H9 (cell line): ENCODE measurements around the gene NAPSA. TPM values are rescaled to one million over a fixed set of nuclear protein-coding genes. Genes with fewer than 3 reads are reported as not detected.

Experiments
- DNase-seq: peaks from one replicate; pipeline ENCODE4 v3.0.0-alpha.2; 2017
- H2AFZ ChIP-seq: one replicate; pipeline ENCODE4 v1.6.1; 2013; ENCODE audit warnings: mild to moderate bottlenecking, low read length, control low read depth, moderate library complexity
- H2AK5ac ChIP-seq: 2 replicates; pipeline ENCODE4 v1.6.1; 2013; ENCODE audit warnings: low read length, control low read depth, mixed read lengths; ENCODE audit not compliant: insufficient read length
- H2BK120ac ChIP-seq: one replicate; pipeline ENCODE4 v1.6.1; 2013; ENCODE audit warnings: low read depth, mild to moderate bottlenecking, low read length, control low read depth, inconsistent platforms; ENCODE audit not compliant: poor library complexity, severe bottlenecking
- H2BK12ac ChIP-seq: 2 replicates; pipeline ENCODE4 v1.6.1; 2013; ENCODE audit warnings: low read length, control low read depth, mixed read lengths, low read depth; ENCODE audit not compliant: insufficient read length
- H2BK15ac ChIP-seq: 2 replicates; pipeline ENCODE4 v1.6.1; 2013; ENCODE audit warnings: low read depth, low read length, control low read depth
- H2BK20ac ChIP-seq: one replicate; pipeline ENCODE4 v1.6.1; 2013; ENCODE audit warnings: low read depth, mild to moderate bottlenecking, low read length, control low read depth, inconsistent platforms; ENCODE audit not compliant: poor library complexity, severe bottlenecking
- H2BK5ac ChIP-seq: 2 replicates; pipeline ENCODE4 v1.6.1; 2013; ENCODE audit warnings: low read length, control low read depth, mixed read lengths; ENCODE audit not compliant: insufficient read length
- H3K14ac ChIP-seq: 2 replicates; pipeline ENCODE4 v1.6.1; 2013; ENCODE audit warnings: low read length, control low read depth; ENCODE audit not compliant: insufficient read depth
- H3K18ac ChIP-seq: 2 replicates; pipeline ENCODE4 v1.6.1; 2013; ENCODE audit warnings: low read depth, mild to moderate bottlenecking, mixed read lengths, low read length, control low read depth; ENCODE audit not compliant: insufficient read length
- H3K23ac ChIP-seq: 2 replicates; pipeline ENCODE4 v1.6.1; 2013; ENCODE audit warnings: low read length, control low read depth, mixed read lengths, low read depth; ENCODE audit not compliant: insufficient read length
- H3K23me2 ChIP-seq: 2 replicates; pipeline ENCODE4 v1.6.1; 2013; ENCODE audit warnings: low read depth, mild to moderate bottlenecking, mixed read lengths, low read length, control low read depth; ENCODE audit not compliant: insufficient read length, poor library complexity, severe bottlenecking
- H3K27ac ChIP-seq: 2 replicates; pipeline ENCODE4 v1.5.1; 2013; ENCODE audit warnings: low read length, control low read depth, mixed read lengths, low read depth; ENCODE audit not compliant: insufficient read length
- H3K27me3 ChIP-seq: 2 replicates; pipeline ENCODE4 v1.6.1; 2013; ENCODE audit warnings: low read length, control low read depth, inconsistent platforms; ENCODE audit not compliant: insufficient read depth
- H3K4ac ChIP-seq: 2 replicates; pipeline ENCODE4 v1.6.1; 2013; ENCODE audit warnings: low read depth, mild to moderate bottlenecking, control low read depth, inconsistent platforms, low read length, moderate library complexity
- H3K4me1 ChIP-seq: 2 replicates; pipeline ENCODE4 v1.6.1; 2013; ENCODE audit warnings: low read length, control low read depth, inconsistent platforms; ENCODE audit not compliant: insufficient read depth
- H3K4me2 ChIP-seq: 2 replicates; pipeline ENCODE4 v1.6.1; 2013; ENCODE audit warnings: low read length, control low read depth, mixed read lengths; ENCODE audit not compliant: insufficient read length, insufficient read depth
- H3K56ac ChIP-seq: 2 replicates; pipeline ENCODE4 v1.6.1; 2013; ENCODE audit warnings: low read depth, mild to moderate bottlenecking, mixed read lengths, low read length, control low read depth; ENCODE audit not compliant: insufficient read length
- H3K79me1 ChIP-seq: 2 replicates; pipeline ENCODE4 v1.6.1; 2013; ENCODE audit warnings: low read depth, mild to moderate bottlenecking, moderate library complexity, low read length, control low read depth, inconsistent platforms; ENCODE audit not compliant: insufficient read depth, poor library complexity, severe bottlenecking
- H3K79me2 ChIP-seq: 2 replicates; pipeline ENCODE4 v1.6.1; 2013; ENCODE audit warnings: low read length, control low read depth, inconsistent platforms; ENCODE audit not compliant: insufficient read depth
- H3K9ac ChIP-seq: 2 replicates; pipeline ENCODE4 v1.6.1; 2013; ENCODE audit warnings: low read length, control low read depth, mixed read lengths; ENCODE audit not compliant: insufficient read length; ENCODE audit errors: extremely low read depth
- H3K9me3 ChIP-seq: one replicate; pipeline ENCODE4 v1.6.1; 2013; ENCODE audit warnings: low read depth, low read length, inconsistent platforms; ENCODE audit not compliant: control insufficient read depth
- H3T11ph ChIP-seq: one replicate; pipeline ENCODE4 v1.6.1; 2013; ENCODE audit warnings: mild to moderate bottlenecking, low read length, control low read depth, inconsistent platforms
- H4K20me1 ChIP-seq: one replicate; pipeline ENCODE4 v1.6.1; 2013; ENCODE audit not compliant: control insufficient read depth, insufficient read length, insufficient read depth
- H4K5ac ChIP-seq: 2 replicates; pipeline ENCODE4 v1.6.1; 2013; ENCODE audit warnings: low read depth, mild to moderate bottlenecking, mixed read lengths, low read length, control low read depth; ENCODE audit not compliant: insufficient read length
- H4K8ac ChIP-seq: replicated peaks from 2 replicates; pipeline ENCODE4 v1.6.1; 2013; ENCODE audit warnings: low read length, control low read depth, mixed read lengths, low read depth; ENCODE audit not compliant: insufficient read length
- H4K91ac ChIP-seq: 2 replicates; pipeline ENCODE4 v1.6.1; 2013; ENCODE audit warnings: low read depth, mild to moderate bottlenecking, moderate library complexity, mixed read lengths, low read length, control low read depth; ENCODE audit not compliant: insufficient read length
- H3K27ac Mint-ChIP-seq, 3 experiments: 2 replicates in 2 of 3; 3 replicates in 1 of 3; pipeline ENCODE4 v1.8.0; 2020 to 2021; ENCODE audit warnings: mixed read lengths in 3 of 3, mild to moderate bottlenecking in 1 of 3, moderate library complexity in 1 of 3
- H3K27me3 Mint-ChIP-seq: 2 replicates; pipeline ENCODE4 v1.8.0; 2021; ENCODE audit warnings: low read depth, mild to moderate bottlenecking, moderate library complexity, mixed read lengths
- H3K36me3 Mint-ChIP-seq, 3 experiments: 2 replicates in 2 of 3; 3 replicates in 1 of 3; pipeline ENCODE4 v1.8.0; 2020 to 2021; ENCODE audit warnings: low read depth in 3 of 3, mixed read lengths in 3 of 3; ENCODE audit not compliant: insufficient read depth in 1 of 3
- H3K4me1 Mint-ChIP-seq, 2 experiments: 2 replicates each; pipeline ENCODE4 v1.8.0; 2020; ENCODE audit warnings: mixed read lengths in 2 of 2
- H3K4me3 Mint-ChIP-seq, 2 experiments: 2 replicates in 1 of 2; 3 replicates in 1 of 2; pipeline ENCODE4 v1.8.0; 2020 to 2021; ENCODE audit warnings: mild to moderate bottlenecking in 2 of 2, mixed read lengths in 2 of 2, moderate library complexity in 1 of 2
- H3K9me3 Mint-ChIP-seq, 2 experiments: 2 replicates in 1 of 2; 3 replicates in 1 of 2; pipeline ENCODE4 v1.8.0; 2020; ENCODE audit warnings: mild to moderate bottlenecking in 2 of 2, mixed read lengths in 2 of 2, moderate library complexity in 1 of 2
- CTCF ChIP-seq: fragments of 200-600 bp; sonication (generic); conservative IDR thresholded peaks from 3 replicates; pipeline ENCODE4 v1.8.0; 2021; ENCODE audit warnings: antibody characterized with exemption, mild to moderate bottlenecking
- WGBS: extraction: QIAGEN DNeasy Blood & Tissue Kit; methylation state at CpG from one replicate; pipeline ENCODE4 v1.1.7; 2013; ENCODE audit warnings: missing lambda C conversion rate, low lambda C conversion rate, mixed read lengths; ENCODE audit not compliant: insufficient read length; ENCODE audit errors: extremely low coverage; 5-methylcytosine and 5-hydroxymethylcytosine counted together
- total RNA-seq: library from RNA; stranded (reverse); gene quantifications from 2 replicates; pipeline ENCODE4 v1.2.1, GENCODE V29; 2021

NAPSA gene
- total RNA-seq, 1 experiment from 2014 or later = 0.44 TPM

- Histone ChIP-seq H3K27ac (no peak overlapping the region), H4K20me1 (no peaks in the 10 kb centered on the region), H2BK20ac (no peak overlapping the region), H3K79me2 (no peaks in the 10 kb centered on the region), H2AK5ac (no peak overlapping the region), H3K27me3 (peaks cover 8% of the 10 kb centered on the region; the same call in 1 of the 2 replicates), H2BK15ac (no peak overlapping the region), H3T11ph (no peak overlapping the region), H4K8ac (no peak overlapping the region), H3K9me3 (no peaks in the 10 kb centered on the region), H2BK12ac (no peak overlapping the region), H4K5ac (no peak overlapping the region), H3K23me2 (peaks cover 21% of the 10 kb centered on the region), H3K4ac (no peak overlapping the region), H3K79me1 (no peaks in the 10 kb centered on the region), H3K9ac (no peak overlapping the region), H3K18ac (no peak overlapping the region), H2BK5ac (no peak overlapping the region), H4K91ac (no peak overlapping the region), H3K23ac (no peak overlapping the region), H3K4me2 (peak overlapping the region; percentile 76), H2AFZ (no peak overlapping the region), H3K4me1 (peaks cover 6% of the 10 kb centered on the region; the same call in 1 of the 2 replicates), H3K56ac (no peak overlapping the region), H3K14ac (no peak overlapping the region), H2BK120ac (no peak overlapping the region)
- peaks cover 3 to 5% of the 10 kb centered on the region in 2 experiments; a peak in 3 of 5 replicates for H3K9me3 Mint-ChIP-seq
- no peak for TF ChIP-seq CTCF
- peaks cover 8 to 21% (median 16%) of the 10 kb centered on the region in 3 experiments for H3K36me3 Mint-ChIP-seq
- H3K27me3 Mint-ChIP-seq = peaks cover 36% of the 10 kb centered on the region
- no peak for DNase-seq
- H3K27ac Mint-ChIP-seq = no peak overlapping the region
- H3K4me1 Mint-ChIP-seq = peaks cover 48 to 59% of the 10 kb centered on the region in 2 experiments
- peak overlapping the region; percentile 65 to 87 for H3K4me3 Mint-ChIP-seq
- no CpG with 5 or more reads among the region's 4 CpGs for WGBS
Measured at GRCh38 chr19:50327013-50327412, 38.4 kb downstream of the NAPSA start.
